ENCODE results near the gene MEF2B.

MEF2B gene

DNA sequence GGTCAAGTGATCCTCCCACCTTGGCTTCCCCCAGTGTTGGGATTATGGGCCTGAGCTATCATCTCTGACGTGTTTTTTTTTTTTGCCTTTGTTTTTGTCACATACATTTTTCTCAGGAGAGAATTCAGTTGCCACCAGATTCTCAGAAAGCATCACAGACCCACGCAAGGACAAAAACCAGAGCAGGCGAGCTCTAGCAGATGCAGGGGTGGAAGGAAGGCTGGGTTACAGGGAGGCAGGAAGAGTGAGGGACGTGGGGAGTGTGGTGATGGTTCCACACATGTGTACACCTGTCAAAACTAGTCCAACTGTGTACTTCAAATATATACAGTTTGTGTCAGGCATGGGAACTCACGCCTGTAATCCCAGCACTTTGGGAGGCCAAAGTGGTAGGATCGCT, 36.1 kb downstream of the MEF2B start:
- Histone ChIP-seq H4K20me1 (ENCODE audit: insufficient read depth, low read length) (no peaks in the 10 kb centered on the region), H3F3A (ENCODE audit: insufficient read depth, low read length) (no peaks in the 10 kb centered on the region), H3K79me2 (ENCODE audit: insufficient read depth, low read length) (no peaks in the 10 kb centered on the region), H3K27ac (ENCODE audit: low read depth, low read length, poor library complexity, severe bottlenecking) (no peak overlapping the region), H2AFZ (ENCODE audit: low read length) (no peak overlapping the region), H3K4me2 (ENCODE audit: low read length) (no peak overlapping the region), H3K9me2 (ENCODE audit: low read depth, low read length) (no peaks in the 10 kb centered on the region), H3K36me3 (ENCODE audit: insufficient read depth, low read length) (peaks cover 38% of the 10 kb centered on the region), H3K4me3 (ENCODE audit: low read depth, low read length, poor library complexity, severe bottlenecking) (no peak overlapping the region), H3K9me3 (ENCODE audit: low read length) (peaks cover 11% of the 10 kb centered on the region), H3K27me3 (ENCODE audit: insufficient read depth, low read length) (no peaks in the 10 kb centered on the region), H3K4me1 (ENCODE audit: insufficient read depth, low read length, severe bottlenecking) (peaks cover 22% of the 10 kb centered on the region), H3K9ac (ENCODE audit: low read length) (no peak overlapping the region)
- TF ChIP-seq, protein P1, sequence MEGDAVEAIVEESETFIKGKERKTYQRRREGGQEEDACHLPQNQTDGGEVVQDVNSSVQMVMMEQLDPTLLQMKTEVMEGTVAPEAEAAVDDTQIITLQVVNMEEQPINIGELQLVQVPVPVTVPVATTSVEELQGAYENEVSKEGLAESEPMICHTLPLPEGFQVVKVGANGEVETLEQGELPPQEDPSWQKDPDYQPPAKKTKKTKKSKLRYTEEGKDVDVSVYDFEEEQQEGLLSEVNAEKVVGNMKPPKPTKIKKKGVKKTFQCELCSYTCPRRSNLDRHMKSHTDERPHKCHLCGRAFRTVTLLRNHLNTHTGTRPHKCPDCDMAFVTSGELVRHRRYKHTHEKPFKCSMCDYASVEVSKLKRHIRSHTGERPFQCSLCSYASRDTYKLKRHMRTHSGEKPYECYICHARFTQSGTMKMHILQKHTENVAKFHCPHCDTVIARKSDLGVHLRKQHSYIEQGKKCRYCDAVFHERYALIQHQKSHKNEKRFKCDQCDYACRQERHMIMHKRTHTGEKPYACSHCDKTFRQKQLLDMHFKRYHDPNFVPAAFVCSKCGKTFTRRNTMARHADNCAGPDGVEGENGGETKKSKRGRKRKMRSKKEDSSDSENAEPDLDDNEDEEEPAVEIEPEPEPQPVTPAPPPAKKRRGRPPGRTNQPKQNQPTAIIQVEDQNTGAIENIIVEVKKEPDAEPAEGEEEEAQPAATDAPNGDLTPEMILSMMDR (IDR thresholded peaks at IDR 0.05; ENCODE audit: low read length), result no peak
- TF ChIP-seq EZH2 (IDR thresholded peaks at IDR 0.05; ENCODE audit: borderline replicate concordance, low read length), result no peak

DNA sequence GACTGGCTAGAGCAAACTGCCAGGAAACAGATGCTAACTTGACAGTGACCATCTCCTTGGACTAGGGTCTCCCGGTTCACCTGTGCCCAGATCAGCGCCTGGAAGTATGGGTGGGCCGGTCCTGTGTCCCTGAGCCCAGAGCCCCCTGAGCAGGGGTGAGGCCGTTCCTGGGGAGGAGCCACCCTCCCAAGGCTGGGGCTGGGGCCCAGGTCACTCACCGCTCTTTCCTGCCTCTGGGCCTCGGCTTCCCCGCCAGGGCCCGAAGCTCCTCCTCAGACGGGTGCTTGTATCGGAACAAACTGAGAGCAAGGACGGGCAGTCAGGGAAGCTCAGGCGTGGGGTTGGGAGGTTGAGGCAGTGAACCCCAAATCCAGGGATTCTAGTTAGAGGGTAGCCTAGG, 37.2 kb downstream of the MEF2B start:
- no peaks in the 10 kb centered on the region for H3K27me3 ChIP-seq (ENCODE audit: insufficient read depth, low read length)
- no peak overlapping the region for H3K4me2 ChIP-seq (ENCODE audit: low read length)
- no peaks in the 10 kb centered on the region for H3K9me2 ChIP-seq (ENCODE audit: low read depth, low read length)
- no peak overlapping the region for H2AFZ ChIP-seq (ENCODE audit: low read length)
- peaks cover 22% of the 10 kb centered on the region for H3K4me1 ChIP-seq (ENCODE audit: insufficient read depth, low read length, severe bottlenecking)
- no peak for TF ChIP-seq EZH2 (IDR thresholded peaks at IDR 0.05; ENCODE audit: borderline replicate concordance, low read length)
- TF ChIP-seq, protein P1 (IDR thresholded peaks at IDR 0.05; ENCODE audit: low read length), result no peak
- peaks cover 11% of the 10 kb centered on the region for H3K9me3 ChIP-seq (ENCODE audit: low read length)
- no peaks in the 10 kb centered on the region for H3K79me2 ChIP-seq (ENCODE audit: insufficient read depth, low read length)
- H3K36me3 ChIP-seq (ENCODE audit: insufficient read depth, low read length), result peaks cover 45% of the 10 kb centered on the region
- no peak overlapping the region for H3K9ac ChIP-seq (ENCODE audit: low read length)
- no peaks in the 10 kb centered on the region for H3F3A ChIP-seq (ENCODE audit: insufficient read depth, low read length)
- no peak overlapping the region for H3K27ac ChIP-seq (ENCODE audit: low read depth, low read length, poor library complexity, severe bottlenecking)
- H3K4me3 ChIP-seq (ENCODE audit: low read depth, low read length, poor library complexity, severe bottlenecking), result no peak overlapping the region
- no peaks in the 10 kb centered on the region for H4K20me1 ChIP-seq (ENCODE audit: insufficient read depth, low read length)

DNA sequence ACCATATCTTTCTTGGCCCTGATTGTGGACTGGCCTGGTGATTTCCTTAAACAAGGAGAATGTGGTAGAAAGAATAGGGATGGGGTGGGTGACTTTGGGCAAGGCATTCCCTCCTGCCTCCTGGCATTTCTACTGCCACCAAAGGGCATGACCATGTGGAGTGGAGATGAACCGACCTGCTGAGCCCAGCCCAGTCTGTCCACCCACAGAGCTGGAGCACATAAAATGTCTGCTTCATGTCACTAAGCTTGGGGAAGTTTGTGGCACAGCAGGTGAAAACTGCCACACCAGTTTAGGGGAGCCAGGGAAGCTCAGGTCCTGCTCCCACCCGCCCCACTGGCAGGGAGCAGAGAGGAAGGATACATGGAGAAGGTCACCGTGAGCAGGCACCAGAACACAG, 38.1 kb downstream of the MEF2B start:
- peaks cover 11% of the 10 kb centered on the region for H3K9me3 ChIP-seq (ENCODE audit: low read length)
- no peak overlapping the region for H3K4me3 ChIP-seq (ENCODE audit: low read depth, low read length, poor library complexity, severe bottlenecking)
- peaks cover 15% of the 10 kb centered on the region for H3K4me1 ChIP-seq (ENCODE audit: insufficient read depth, low read length, severe bottlenecking)
- H3K9me2 ChIP-seq (ENCODE audit: low read depth, low read length), result no peaks in the 10 kb centered on the region
- no peaks in the 10 kb centered on the region for H3F3A ChIP-seq (ENCODE audit: insufficient read depth, low read length)
- TF ChIP-seq EZH2 (IDR thresholded peaks at IDR 0.05; ENCODE audit: borderline replicate concordance, low read length), result no peak
- TF ChIP-seq, protein P1 (IDR thresholded peaks at IDR 0.05; ENCODE audit: low read length), result no peak
- no peak overlapping the region for H3K4me2 ChIP-seq (ENCODE audit: low read length)
- H3K79me2 ChIP-seq (ENCODE audit: insufficient read depth, low read length), result no peaks in the 10 kb centered on the region
- no peak overlapping the region for H3K27ac ChIP-seq (ENCODE audit: low read depth, low read length, poor library complexity, severe bottlenecking)
- H3K27me3 ChIP-seq (ENCODE audit: insufficient read depth, low read length), result no peaks in the 10 kb centered on the region
- H2AFZ ChIP-seq (ENCODE audit: low read length), result no peak overlapping the region
- peaks cover 49% of the 10 kb centered on the region for H3K36me3 ChIP-seq (ENCODE audit: insufficient read depth, low read length)
- H3K9ac ChIP-seq (ENCODE audit: low read length), result no peak overlapping the region
- H4K20me1 ChIP-seq (ENCODE audit: insufficient read depth, low read length), result no peaks in the 10 kb centered on the region

Data from OCI-LY1 (cell line).